ENCODE data around the gene ZPBP. TPM values are rescaled to one million over a fixed set of nuclear protein-coding genes. Genes with fewer than 3 reads are reported as not detected.

Gene ZPBP
- total and polyA plus RNA-seq, 2 donors (not counting 3 experiments of a cell fraction or from before 2014, with no cell fraction given): not detected

- no peaks in the 10 kb centered on the region for H3K9me1 ChIP-seq (replicated peaks; ENCODE audit: control insufficient read depth, extremely low read depth, insufficient read depth, low read length)
- no peak overlapping the region for H2AFZ ChIP-seq (ENCODE audit: low read depth, low read length)
- H3K4me1 ChIP-seq (ENCODE audit: control insufficient read depth, extremely low read depth, insufficient read depth, low read length): no peaks in the 10 kb centered on the region
- H3K36me3 ChIP-seq (ENCODE audit: control insufficient read depth in 2 of 2, extremely low read depth in 1 of 2, insufficient read depth in 2 of 2, low read length in 2 of 2): no peaks in the 10 kb centered on the region
- H3K27me3 ChIP-seq (ENCODE audit: control insufficient read depth in 2 of 2, insufficient read depth in 2 of 2, low read length in 2 of 2): no peaks in the 10 kb centered on the region
- CTCF ChIA-PET: no interaction called here
- no peaks in the 10 kb centered on the region for H4K20me1 ChIP-seq (replicated peaks; ENCODE audit: control insufficient read depth, extremely low read depth, insufficient read depth, low read length)
- no peak overlapping the region for H3K4me3 ChIP-seq (replicated peaks in 1 of 3; ENCODE audit: insufficient read depth in 1 of 3, low read depth in 1 of 3, low read length in 3 of 3)
- intact Hi-C loops (cut with micrococcal nuclease) (no loop called here), dilution Hi-C loops (cut with MboI; ENCODE audit: extremely low pct_ligation_motif_present, low sequenced_read_pairs) (no loop called here)
- H3K4me2 ChIP-seq (ENCODE audit: insufficient read depth, low read length): no peak overlapping the region
- POLR2A ChIA-PET: no interaction called here
- no peak overlapping the region for H3K27ac ChIP-seq (ENCODE audit: insufficient read depth, low read depth, low read length)
- H3K9me3 ChIP-seq (replicated peaks; ENCODE audit: control insufficient read depth, insufficient read depth, low read length): no peaks in the 10 kb centered on the region
- H3K9ac ChIP-seq (replicated peaks; ENCODE audit: extremely low read depth, insufficient read depth, low read length): no peak overlapping the region
- BruUV-seq (replicated peaks): no TSS peak
- no peak for DNase-seq (ENCODE audit: low read depth, low spot score)
- no peaks in the 10 kb centered on the region for H3K79me2 ChIP-seq (ENCODE audit: control insufficient read depth, insufficient read depth, low read length)
- no peak for FAIRE-seq
- TF ChIP-seq EZH2 (IDR thresholded peaks at IDR 0.05; ENCODE audit: borderline replicate concordance, low read depth, low read length, severe bottlenecking): no peak
- TF ChIP-seq CTCF (IDR thresholded peaks at IDR 0.05; ENCODE audit: extremely low read depth in 1 of 2, insufficient read depth in 1 of 2, low read depth in 1 of 2, low read length in 2 of 2): no peak
- no peak for TF ChIP-seq GATA2 (IDR thresholded peaks at IDR 0.05; ENCODE audit: insufficient read depth, insufficient read length, low read depth, low read length)
- TF ChIP-seq MYC (IDR thresholded peaks at IDR 0.05; ENCODE audit: low read depth, low read length): no peak
- no peak for TF ChIP-seq POLR2A (IDR thresholded peaks at IDR 0.05; ENCODE audit: low read depth, low read length)
- TF ChIP-seq POLR2AphosphoS5 (IDR thresholded peaks at IDR 0.05; ENCODE audit: insufficient read depth, low read depth, low read length): no peak
- no peak for TF ChIP-seq MAX (IDR thresholded peaks at IDR 0.05; ENCODE audit: insufficient read depth, insufficient read length)
- TF ChIP-seq FOS (IDR thresholded peaks at IDR 0.05; ENCODE audit: borderline replicate concordance, insufficient read depth, low read length): no peak
- TF ChIP-seq JUN (IDR thresholded peaks at IDR 0.05; ENCODE audit: borderline replicate concordance, insufficient read depth, insufficient read length, low read depth): no peak
These were observed 48.1 kb upstream of the ZPBP start for GRCh38 chr7:50141131-50141530.

Data from endothelial cell of umbilical vein (primary cell).